Fibroblast of skin of scalp (primary cell): ENCODE results near the gene NPFFR1.
"Not testable (repeated sequence)": the region's sequence is repeated elsewhere in the genome, so short reads cannot be mapped to it uniquely, and the experiment has no call there.

Experiments
- DNase-seq: peaks from one replicate; pipeline ENCODE4 v3.0.0-alpha.2; 2013

NPFFR1 gene

GRCh38 chr10:70222811-70223447 is 60.9 kb downstream of the NPFFR1 start:
- not testable (repeated sequence) for DNase-seq

- DNase-seq: no peak
These were observed 61.4 kb downstream of the NPFFR1 start for GRCh38 chr10:70222340-70222794.

- DNase-seq: no peak
These were observed 62.8 kb downstream of the NPFFR1 start for GRCh38 chr10:70221030-70221429.

DNA sequence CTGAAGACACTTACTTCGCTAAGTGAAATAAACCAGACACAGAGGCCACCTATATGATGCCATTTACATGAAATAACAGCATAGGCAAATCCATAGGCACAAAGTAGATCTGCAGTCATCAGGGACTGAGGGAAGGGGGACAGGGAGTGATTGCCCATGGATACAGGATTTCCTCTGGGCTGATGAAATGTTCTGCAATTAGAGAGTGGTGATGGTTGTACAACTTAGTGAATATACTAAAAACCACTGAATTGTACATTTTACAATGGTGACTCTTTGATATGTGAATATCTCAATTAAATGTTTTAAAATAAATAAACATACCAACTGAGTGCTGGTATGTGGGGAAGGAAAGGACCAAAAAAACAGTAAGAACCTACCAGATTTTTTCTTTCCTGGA is 70.9 kb downstream of the NPFFR1 start:
- peak; percentile 74 for DNase-seq

GRCh38 chr10:70212277-70212676 is 71.5 kb downstream of the NPFFR1 start:
- no peak for DNase-seq

GRCh38 chr10:70206762-70207161 is 77.0 kb downstream of the NPFFR1 start:
- no peak for DNase-seq

GRCh38 chr10:70201105-70201504 is 82.7 kb downstream of the NPFFR1 start:
- DNase-seq: peak; percentile 33

GRCh38 chr10:70198696-70199466 is 84.9 kb downstream of the NPFFR1 start:
- peak; percentile 39 for DNase-seq
